ENCODE data around the gene HIPK2.

GRCh38 chr7:139737221-139738100, 40.3 kb downstream of the HIPK2 start:
- TF ChIP-seq EZH2 (IDR thresholded peaks at IDR 0.05; ENCODE audit: borderline replicate concordance, low read length) (no peak), CTCF (conservative IDR thresholded peaks at IDR 0.05 in 1 of 2, IDR thresholded peaks at IDR 0.05 in 1 of 2; ENCODE audit: extremely low read depth in 1 of 2, insufficient read depth in 1 of 2, low read depth in 1 of 2, low read length in 2 of 2) (no peak)
